HG03060 (cell line): Measurements from ENCODE around the gene NR4A2.
"Not testable (repeated sequence)": the region's sequence is repeated elsewhere in the genome, so short reads cannot be mapped to it uniquely, and the experiment has no call there.

Experiments used
- ATAC-seq: cut with Tn5 transposase; IDR thresholded peaks from one replicate; pipeline ENCODE4 v1.9.1; 2021; ENCODE audit warnings: low read depth, moderate number of reproducible peaks; ENCODE audit not compliant: unreplicated experiment

The NR4A2 gene

DNA sequence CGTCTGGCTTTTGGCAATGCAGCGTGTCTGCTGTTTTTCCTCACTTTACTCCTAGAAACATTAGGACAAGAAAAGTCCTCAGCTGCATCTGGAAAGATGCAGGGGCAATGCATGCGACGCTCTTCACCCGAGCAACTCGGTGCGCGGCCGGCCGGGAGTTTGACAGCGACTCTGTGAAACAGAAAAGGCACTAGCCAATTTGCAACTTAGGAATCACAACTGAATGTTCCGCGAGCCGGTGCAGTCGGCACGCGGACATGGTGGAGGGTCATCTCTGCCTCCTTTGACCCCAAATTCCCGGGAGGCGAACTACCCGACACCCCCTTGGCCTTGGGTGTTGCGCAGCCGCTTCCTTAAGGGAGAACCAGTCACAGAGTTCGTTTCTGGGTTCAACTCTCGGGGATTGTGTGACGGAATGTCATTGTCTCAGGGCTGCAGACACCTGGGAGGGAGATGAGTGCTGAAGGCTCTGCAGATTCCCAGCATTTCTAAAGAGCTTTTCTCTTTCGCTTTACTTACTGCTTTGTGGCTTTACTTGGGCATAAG is 9.8 kb downstream of the NR4A2 start:
- ATAC-seq, result no peak

DNA sequence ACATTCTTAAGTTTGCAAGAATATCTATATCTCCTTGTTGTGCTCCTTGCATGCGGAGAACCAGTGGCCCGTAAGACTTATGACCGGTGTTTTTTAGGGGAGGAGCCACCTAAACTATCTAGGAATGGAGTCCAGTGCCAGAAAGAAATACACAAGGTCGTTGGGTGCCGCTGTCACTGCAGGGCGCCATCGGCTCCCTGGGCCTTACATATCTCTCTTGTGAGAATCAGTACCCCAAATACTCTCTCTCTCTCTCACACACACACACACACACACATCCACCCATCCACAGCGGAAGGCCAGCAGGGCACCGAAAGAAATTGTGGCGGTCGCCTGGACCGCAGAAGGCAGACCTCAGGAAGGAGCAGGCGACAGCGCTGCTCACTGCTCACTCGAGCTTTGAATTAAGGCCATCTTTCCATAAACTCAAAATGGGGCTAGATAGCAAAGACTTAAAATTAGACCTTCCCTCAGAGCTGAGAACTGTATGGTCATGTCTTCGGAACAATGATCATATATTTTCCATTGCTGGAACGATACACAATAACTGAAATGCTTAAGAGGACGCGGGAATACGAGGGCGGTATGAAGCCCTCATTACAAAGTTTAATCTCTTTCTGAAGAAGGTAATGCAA is 10.4 kb downstream of the NR4A2 start:
- ATAC-seq, result no peak

DNA sequence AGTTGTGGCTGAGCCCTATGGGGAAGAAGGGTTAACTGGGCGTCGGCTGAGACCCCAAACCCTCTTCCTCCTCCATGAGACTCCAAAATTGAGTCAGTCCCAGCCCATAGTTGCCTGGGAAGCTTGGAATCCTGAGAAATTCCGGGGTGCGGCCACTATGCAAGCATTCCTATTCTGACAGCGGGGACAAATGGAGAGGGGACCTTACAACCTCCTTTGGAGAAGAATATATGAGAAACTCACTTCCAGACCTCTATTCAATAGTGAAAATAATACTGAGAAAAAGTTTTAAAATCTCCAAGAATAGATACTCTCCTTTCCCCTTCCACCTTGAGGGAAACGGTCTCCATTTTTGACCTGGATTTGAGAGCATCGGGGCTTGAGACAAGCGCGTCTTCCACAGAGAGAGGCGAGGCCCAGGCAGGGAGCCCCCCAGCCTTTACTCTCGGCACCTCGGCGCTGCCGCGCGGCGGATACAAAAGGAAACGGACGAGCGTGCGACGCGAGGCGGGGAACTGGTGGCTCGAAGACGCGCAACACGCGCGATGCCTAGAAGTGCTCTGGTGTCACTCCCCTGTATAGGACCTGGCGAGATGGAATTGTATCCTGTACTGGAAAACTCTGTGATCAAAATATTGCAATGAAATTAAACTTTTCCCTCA is 11.1 kb downstream of the NR4A2 start:
- no peak for ATAC-seq

DNA sequence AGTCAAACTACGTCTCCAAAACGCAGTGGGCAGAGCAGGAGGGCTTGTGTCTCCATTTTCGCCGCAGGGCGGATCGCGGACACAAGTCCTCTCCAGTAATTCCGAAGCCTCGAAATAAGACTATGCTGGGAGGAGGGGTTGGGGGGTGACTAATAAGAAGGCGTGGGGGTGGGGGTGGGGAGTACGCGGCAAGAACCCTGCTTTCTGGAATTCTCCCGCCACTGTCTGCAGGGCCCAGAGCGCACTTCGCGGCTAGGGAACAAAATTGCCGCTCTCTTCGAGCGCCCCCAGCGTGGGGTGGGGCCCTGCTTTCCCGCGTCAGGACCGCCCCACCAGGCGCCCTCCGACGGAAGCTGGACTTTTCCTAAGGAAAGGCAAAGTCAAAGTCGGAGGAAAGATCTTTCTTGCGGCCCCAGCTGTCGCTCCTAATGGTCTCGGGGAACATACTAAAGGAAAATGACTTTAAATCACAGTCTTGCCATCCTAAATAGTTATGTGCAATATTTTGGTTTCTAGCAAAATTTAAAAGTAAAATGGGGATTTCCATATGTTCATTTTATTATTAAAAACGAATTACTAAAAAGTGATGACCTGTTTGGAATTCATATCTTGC is 11.9 kb downstream of the NR4A2 start:
- no peak for ATAC-seq

DNA sequence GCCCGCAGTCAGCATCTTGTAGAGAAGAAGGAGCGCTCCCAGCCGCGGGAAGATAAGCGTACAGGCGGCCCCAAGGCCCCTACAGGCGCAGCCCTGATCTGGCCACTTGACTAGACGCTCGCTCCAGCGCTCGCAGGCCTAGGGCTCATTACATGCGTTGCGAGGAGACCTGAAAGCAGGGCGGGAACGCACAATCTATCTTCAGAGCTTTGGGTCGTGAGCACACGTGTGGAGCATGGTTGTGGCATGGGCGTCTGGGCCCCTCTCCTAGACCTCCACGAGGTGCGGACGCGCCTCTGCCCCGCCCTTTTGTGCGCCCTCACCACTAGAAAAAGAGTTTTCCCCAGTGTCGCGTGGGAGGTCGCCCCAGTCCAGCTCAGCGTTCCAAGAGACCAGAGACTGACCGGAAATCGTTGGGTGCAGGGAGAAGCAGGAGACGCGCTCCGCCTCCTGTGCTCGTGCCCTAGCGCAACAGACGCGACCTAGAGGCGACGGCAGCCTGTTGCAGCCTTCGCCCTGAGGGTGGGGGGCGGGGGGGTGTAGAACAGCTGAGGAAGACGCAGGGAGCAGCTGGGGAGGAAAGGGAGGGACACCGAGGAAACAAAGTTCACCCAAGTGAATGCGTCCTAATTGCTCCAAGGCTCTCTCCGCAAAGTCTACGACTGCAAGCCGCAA is 12.6 kb downstream of the NR4A2 start:
- ATAC-seq, result no peak

DNA sequence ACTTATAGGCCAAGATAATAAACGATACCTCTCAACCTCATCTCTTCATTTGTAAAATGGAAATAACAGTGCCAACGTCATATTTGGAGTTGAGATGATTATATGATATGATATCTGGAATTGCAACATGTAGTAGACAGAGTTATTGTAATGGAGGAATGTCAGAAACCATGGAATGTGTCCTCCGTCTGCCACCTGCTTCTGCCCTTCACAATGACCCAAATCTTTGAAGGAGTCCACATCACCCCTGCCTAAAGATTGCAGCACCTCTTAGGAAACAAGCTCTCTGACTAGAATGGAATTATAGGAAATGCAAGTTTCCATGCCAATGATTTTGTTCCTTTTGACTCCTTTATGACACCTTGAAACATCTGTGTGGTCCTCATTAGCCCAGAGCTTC is 14.9 kb downstream of the NR4A2 start:
- ATAC-seq, result no peak

DNA sequence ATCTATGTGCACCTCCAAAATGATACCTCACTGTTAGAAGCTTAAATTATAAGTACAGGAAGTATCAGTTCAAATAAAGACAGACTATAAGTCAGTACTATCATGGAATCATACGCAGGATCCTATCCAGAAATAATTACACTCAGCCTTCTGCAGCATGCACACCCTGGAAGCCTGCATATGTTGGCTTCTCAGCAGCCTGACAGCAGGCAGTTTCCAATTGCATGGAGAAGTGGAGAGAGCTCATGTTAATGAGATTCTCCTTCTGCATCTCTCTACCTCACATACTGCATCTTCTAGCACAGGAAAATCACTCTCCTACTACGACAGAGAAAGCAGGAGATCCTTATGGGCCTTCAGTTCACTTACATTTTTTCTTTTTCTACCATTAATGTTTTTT is 20.5 kb downstream of the NR4A2 start:
- ATAC-seq, result no peak

DNA sequence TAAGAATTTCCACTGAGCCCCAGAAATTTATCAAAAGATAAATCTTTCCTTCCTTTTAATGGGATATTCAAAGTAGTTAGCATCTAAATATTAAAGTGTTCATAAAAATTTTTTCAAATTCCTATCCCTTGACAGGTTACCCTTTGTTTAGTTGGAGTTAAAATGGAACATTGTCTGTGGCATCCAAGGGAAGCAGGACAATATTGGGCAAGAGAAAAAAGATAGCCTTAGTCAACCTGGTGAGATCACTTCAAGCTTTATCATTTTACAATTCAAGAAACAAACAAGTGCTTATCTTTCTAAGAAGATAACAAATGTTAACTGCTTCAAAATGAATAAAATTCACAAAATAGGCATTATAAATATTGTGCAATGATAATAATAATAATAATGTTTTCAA is 21.7 kb downstream of the NR4A2 start:
- no peak for ATAC-seq

DNA sequence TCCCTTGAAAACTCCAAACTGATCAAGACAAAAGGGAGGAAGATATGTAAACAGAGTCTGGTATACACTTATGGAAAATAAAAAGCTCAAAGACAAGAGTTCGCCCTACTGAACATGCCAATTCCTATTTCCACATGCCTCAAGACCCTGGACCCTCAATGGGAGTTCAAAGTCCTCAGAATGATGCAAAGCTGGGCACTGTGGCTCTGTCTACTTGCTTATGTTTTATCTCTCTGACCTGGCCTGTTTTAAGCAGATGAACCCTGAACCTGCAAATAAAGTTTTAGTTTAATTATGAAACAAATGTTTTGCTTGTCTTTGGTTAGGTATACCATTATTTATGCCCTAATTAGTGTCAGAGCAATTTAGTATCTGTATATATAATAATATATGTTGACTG is 22.6 kb downstream of the NR4A2 start:
- no peak for ATAC-seq

DNA sequence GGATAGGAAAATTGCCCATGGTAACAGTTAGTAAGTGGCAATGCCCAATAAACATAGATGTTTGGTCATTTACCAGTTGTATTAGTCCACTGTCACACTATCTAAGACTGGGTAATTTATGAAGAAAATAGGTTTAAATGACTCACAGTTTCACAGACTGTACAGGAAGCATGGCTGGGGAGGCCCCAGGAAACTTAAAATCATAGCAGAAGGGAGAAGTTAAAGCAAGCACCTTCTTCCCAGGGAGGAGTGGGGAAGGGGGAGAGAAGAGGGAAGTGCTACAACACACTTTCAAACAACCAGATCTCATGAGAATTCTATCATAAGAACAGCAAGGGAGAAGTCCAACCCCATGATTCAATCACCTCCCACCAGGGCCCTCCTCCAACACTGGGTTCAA is 23.4 kb downstream of the NR4A2 start:
- ATAC-seq, result peak; percentile 53

DNA sequence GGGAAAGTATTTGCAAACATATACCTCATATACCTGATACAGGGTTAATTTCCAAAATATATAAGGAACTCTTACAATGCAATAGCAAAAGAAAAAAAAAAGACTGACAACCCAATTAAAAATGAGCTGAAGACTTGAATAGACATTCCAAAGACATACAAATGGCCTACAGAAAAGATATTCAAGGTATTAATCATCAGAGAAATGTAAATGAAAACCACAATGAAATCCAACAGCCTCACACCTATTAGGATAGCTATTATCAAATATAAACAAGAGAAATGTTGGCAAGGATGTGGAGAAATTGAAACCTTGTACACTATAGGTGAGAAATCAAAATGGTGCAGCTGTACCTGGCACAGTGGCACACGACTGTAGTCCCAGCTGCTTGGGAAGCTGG is 25.7 kb downstream of the NR4A2 start:
- no peak for ATAC-seq

DNA sequence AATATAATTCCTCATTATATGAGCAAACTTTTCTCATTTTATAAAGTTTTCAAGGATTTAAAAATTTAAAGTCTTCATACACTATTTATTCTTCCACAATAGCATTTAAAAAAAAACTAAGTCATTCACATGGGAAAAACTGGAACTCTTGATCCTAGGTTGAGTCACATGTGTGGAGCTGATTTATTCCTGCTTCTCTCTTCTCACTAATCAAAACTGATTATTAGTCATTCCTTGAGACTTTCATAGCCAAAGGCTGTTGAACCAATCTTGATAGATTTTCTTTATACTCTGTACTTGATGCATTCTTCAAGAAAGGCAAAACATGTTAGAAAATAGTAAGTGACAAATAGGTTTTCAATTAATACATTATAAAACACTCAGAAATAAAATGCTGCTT is 27.4 kb downstream of the NR4A2 start:
- ATAC-seq, result no peak

DNA sequence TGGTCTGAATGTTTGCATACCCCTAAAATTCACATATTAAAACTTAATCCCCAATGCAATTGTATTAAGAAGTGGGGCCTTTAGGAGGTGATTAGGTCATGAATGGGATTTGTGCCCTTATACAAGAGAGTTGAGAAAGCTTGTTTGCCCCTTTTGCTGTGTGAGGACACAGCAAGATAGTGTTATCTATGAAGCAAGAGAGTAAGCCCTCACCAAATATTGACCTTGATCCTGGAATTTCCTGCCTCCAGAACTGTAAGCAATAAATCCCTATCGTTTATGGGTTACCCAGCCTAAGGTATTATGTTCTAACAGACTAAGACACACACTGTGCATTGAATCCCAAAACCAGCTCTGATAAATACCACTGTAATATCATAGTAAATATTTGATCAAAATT is 32.2 kb downstream of the NR4A2 start:
- ATAC-seq, result no peak

DNA sequence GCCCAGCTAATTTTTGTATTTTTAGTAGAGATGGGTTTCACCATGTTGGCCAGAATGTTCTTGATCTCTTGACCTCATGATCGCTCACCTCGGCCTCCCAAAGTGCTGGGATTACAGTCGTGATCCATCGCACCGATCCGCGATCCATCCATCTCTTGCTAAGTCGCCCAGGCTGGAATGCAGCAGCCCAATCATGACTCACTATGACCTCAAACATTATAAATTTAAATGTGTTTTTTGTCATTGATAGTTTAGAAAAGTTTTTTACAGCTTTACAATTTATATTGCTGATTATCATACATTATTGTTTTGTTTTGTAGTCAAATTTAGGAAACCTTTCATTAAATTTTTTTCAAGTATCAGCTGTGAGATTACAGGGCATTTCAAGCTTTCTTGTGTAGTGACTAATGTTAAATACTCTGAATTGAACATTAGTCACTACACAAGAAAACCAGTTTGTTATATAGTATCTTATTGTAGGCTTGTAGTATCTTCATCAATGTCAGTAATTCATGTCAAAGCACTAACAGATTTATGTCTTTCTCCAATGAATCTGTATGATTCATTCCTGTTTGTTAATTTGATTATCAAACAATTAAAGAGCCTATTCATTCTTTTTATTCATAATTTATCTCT is 37.5 kb downstream of the NR4A2 start:
- no peak for ATAC-seq

DNA sequence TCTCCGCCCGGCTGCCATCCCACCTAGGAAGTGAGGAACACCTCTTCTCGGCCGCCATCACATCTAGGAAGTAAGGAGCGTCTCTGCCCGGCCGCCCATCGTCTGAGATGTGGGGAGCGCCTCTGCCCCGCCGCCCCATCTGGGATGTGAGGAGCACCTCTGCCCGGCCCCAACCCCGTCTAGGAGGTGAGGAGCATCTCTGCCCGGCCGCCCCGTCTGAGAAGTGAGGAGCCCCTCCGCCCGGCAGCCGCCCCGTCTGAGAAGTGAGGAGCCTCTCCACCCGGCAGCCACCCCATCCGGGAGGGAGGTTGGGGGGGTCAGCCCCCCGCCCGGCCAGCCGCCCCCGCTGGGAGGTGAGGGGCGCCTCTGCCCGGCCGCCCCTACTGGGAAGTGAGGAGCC is 39.1 kb downstream of the NR4A2 start:
- not testable (repeated sequence) for ATAC-seq

DNA sequence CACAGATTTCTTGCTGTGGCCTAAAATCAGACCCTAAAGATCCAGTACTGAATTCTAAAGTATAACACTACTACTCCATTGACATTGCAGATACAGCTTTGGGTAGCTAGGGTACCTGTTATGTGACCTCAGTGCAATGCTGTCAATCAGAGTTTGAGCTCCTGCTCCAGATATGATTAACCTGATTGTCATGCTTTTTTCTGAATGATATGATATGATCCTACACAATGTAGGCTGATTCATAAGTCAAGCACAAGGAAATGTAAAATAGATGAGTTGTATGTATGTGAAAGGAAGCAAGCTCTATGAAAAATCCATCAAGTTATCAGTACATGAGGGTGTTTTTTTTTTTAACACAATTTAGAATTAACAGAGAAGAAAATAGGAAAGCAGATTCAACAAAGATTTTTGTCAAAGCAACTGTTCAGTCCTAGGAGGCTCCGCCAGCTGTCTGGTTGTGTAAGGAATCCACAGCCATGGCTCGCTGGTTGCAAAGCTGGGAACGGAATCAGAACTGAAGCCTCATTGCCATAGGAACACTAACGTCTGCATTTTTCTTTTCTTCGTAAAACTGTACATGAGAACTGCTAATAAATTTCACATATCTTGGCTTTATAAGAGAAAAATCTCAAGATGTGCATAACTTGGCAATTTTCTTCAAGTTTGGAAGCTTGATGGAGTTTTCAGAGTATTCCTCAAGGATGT is 52.9 kb downstream of the NR4A2 start:
- no peak for ATAC-seq
